Adrenal gland (tissue), 5 donors: ENCODE data around the gene FOXN1.

Source experiments
- CTCF ChIP-seq, 6 experiments: fragments of 450-650 bp in 4 of 6; fragments of 200-600 bp in 2 of 6; sonication (generic) in 1 of 6; IDR thresholded peaks; 1 replicate in 5 of 6; 2 replicates in 1 of 6; pipeline versions ENCODE4 v1.5.1 to v1.8.0; 2016 to 2021; ENCODE audit warnings: antibody characterized with exemption in 6 of 6, mild to moderate bottlenecking in 2 of 6, moderate library complexity in 1 of 6
- POLR2A ChIP-seq, 2 donors: fragments of 450-650 bp; IDR thresholded peaks; one replicate each; pipeline ENCODE4 v1.6.1; 2017; ENCODE audit warnings: antibody characterized with exemption in 2 of 2, mild to moderate bottlenecking in 2 of 2, moderate library complexity in 1 of 2
- donor health status: DM: no; HTN: no; CAD: no.

- no peak for TF ChIP-seq CTCF (IDR thresholded peaks at IDR 0.05)
- no peak for TF ChIP-seq POLR2A (IDR thresholded peaks at IDR 0.05)
Observed at GRCh38 chr17:28570716-28571360, 64.7 kb downstream of the FOXN1 start.
